ENCODE data around the gene FAM98C. TPM values are rescaled to one million over a fixed set of nuclear protein-coding genes. Genes with fewer than 3 reads are reported as not detected.
"Not testable (repeated sequence)": the region's sequence is repeated elsewhere in the genome, so short reads cannot be mapped to it uniquely, and the experiment has no call there.

Gene FAM98C
- total and polyA plus RNA-seq, 2 experiments from 2014 or later: 13.8 to 27.3 TPM

- Histone ChIP-seq H4K20me1 (ENCODE audit: insufficient read depth) (no peaks in the 10 kb centered on the region), H3K9me3 (ENCODE audit: low read depth) (no peaks in the 10 kb centered on the region), H3K36me3 (ENCODE audit: low read depth) (no peaks in the 10 kb centered on the region), H3K4me3 (no peak overlapping the region), H3K27ac (no peak overlapping the region), H3K4me1 (ENCODE audit: insufficient read depth) (no peaks in the 10 kb centered on the region), H2AFZ (no peak overlapping the region), H3F3A (ENCODE audit: insufficient read depth) (0 out of 2 replicates have a peak, but pooled peaks cover 4% of the 10 kb centered on the region), H3K79me2 (ENCODE audit: insufficient read depth) (no peaks in the 10 kb centered on the region), H3K4me2 (ENCODE audit: unreplicated experiment) (no peak overlapping the region), H3K9ac (no peak overlapping the region), H3K9me2 (ENCODE audit: insufficient read depth) (no peaks in the 10 kb centered on the region), H3K27me3 (replicated peaks; ENCODE audit: insufficient read depth) (no peaks in the 10 kb centered on the region)
- 78 to 87% methylated on average over 11 to 13 of the region's 13 CpGs for WGBS, 2 experiments (ENCODE audit: low coverage in 1 of 2, low lambda C conversion rate in 2 of 2, missing lambda C conversion rate in 2 of 2)
- in situ Hi-C loops (cut with MboI): loop anchor here (10.0 kb wide), 1 partner anchor 224 kb away; no protein-coding TSS in a partner anchor
- TF ChIP-seq EZH2phosphoT487 (IDR thresholded peaks at IDR 0.05; ENCODE audit: insufficient read depth, low read depth) (no peak), EZH2 (IDR thresholded peaks at IDR 0.05; ENCODE audit: insufficient read depth, poor library complexity, severe bottlenecking) (no peak)
- DNase-seq: no peak
Measured at GRCh38 chr19:38411041-38411712, 8.3 kb downstream of the FAM98C start.

GRCh38 chr19:38411898-38412297 lies 9.0 kb downstream of the FAM98C start:
- DNase-seq; H3K79me2 ChIP-seq (ENCODE audit: insufficient read depth); H3K9ac ChIP-seq; H3K36me3 ChIP-seq (ENCODE audit: low read depth); H3K9me2 ChIP-seq (ENCODE audit: insufficient read depth); H3F3A ChIP-seq (ENCODE audit: insufficient read depth); H3K27ac ChIP-seq; H2AFZ ChIP-seq; H3K4me1 ChIP-seq (ENCODE audit: insufficient read depth); H3K9me3 ChIP-seq (ENCODE audit: low read depth); H3K27me3 ChIP-seq (replicated peaks; ENCODE audit: insufficient read depth); H3K4me3 ChIP-seq; H3K4me2 ChIP-seq (ENCODE audit: unreplicated experiment); H4K20me1 ChIP-seq (ENCODE audit: insufficient read depth): not testable (repeated sequence)
- in situ Hi-C loops (cut with MboI): loop anchor here (10.0 kb wide), 1 partner anchor 223 kb away; no protein-coding TSS in a partner anchor
- 79 to 88% methylated on average over 5 of the region's 5 CpGs for WGBS, 2 experiments (ENCODE audit: low coverage in 1 of 2, low lambda C conversion rate in 2 of 2, missing lambda C conversion rate in 2 of 2)

- Histone ChIP-seq H3K27ac (no peak overlapping the region), H3K4me1 (ENCODE audit: insufficient read depth) (no peaks in the 10 kb centered on the region), H3K27me3 (replicated peaks; ENCODE audit: insufficient read depth) (0 out of 2 replicates have a peak, but pooled peaks cover 4% of the 10 kb centered on the region), H2AFZ (no peak overlapping the region), H3K9me2 (ENCODE audit: insufficient read depth) (no peaks in the 10 kb centered on the region), H3K9me3 (ENCODE audit: low read depth) (no peaks in the 10 kb centered on the region), H3K4me3 (no peak overlapping the region), H4K20me1 (ENCODE audit: insufficient read depth) (no peaks in the 10 kb centered on the region), H3K9ac (no peak overlapping the region), H3K4me2 (ENCODE audit: unreplicated experiment) (no peak overlapping the region), H3K79me2 (ENCODE audit: insufficient read depth) (no peaks in the 10 kb centered on the region), H3F3A (ENCODE audit: insufficient read depth) (0 out of 2 replicates have a peak, but pooled peaks cover 4% of the 10 kb centered on the region), H3K36me3 (ENCODE audit: low read depth) (no peaks in the 10 kb centered on the region)
- in situ Hi-C loops (cut with MboI): loop anchor here (10.0 kb wide), 1 partner anchor 222 kb away; no protein-coding TSS in a partner anchor
- no peak for TF ChIP-seq EZH2phosphoT487 (IDR thresholded peaks at IDR 0.05; ENCODE audit: insufficient read depth, low read depth)
- no peak for TF ChIP-seq EZH2 (IDR thresholded peaks at IDR 0.05; ENCODE audit: insufficient read depth, poor library complexity, severe bottlenecking)
- 68 to 73% methylated on average over 8 of the region's 8 CpGs for WGBS, 2 experiments (ENCODE audit: low coverage in 1 of 2, low lambda C conversion rate in 2 of 2, missing lambda C conversion rate in 2 of 2)
- no peak for DNase-seq
Measured at GRCh38 chr19:38412491-38412890, 9.6 kb downstream of the FAM98C start.

- TF ChIP-seq EZH2phosphoT487 (IDR thresholded peaks at IDR 0.05; ENCODE audit: insufficient read depth, low read depth) (no peak), EZH2 (IDR thresholded peaks at IDR 0.05; ENCODE audit: insufficient read depth, poor library complexity, severe bottlenecking) (no peak)
- Histone ChIP-seq H3K4me2 (ENCODE audit: unreplicated experiment) (no peak overlapping the region), H3F3A (ENCODE audit: insufficient read depth) (0 out of 2 replicates have a peak, but pooled peaks cover 4% of the 10 kb centered on the region), H3K79me2 (ENCODE audit: insufficient read depth) (no peaks in the 10 kb centered on the region), H3K9me2 (ENCODE audit: insufficient read depth) (no peaks in the 10 kb centered on the region), H3K9me3 (ENCODE audit: low read depth) (no peaks in the 10 kb centered on the region), H3K27me3 (replicated peaks; ENCODE audit: insufficient read depth) (0 out of 2 replicates have a peak, but pooled peaks cover 4% of the 10 kb centered on the region), H3K4me1 (ENCODE audit: insufficient read depth) (no peaks in the 10 kb centered on the region), H3K4me3 (no peak overlapping the region), H2AFZ (no peak overlapping the region), H3K9ac (no peak overlapping the region), H3K27ac (no peak overlapping the region), H4K20me1 (ENCODE audit: insufficient read depth) (no peaks in the 10 kb centered on the region), H3K36me3 (ENCODE audit: low read depth) (no peaks in the 10 kb centered on the region)
- no peak for DNase-seq
- in situ Hi-C loops (cut with MboI): loop anchor here (10.0 kb wide), 1 partner anchor 222 kb away; no protein-coding TSS in a partner anchor
- 46 to 56% methylated on average over 11 of the region's 11 CpGs for WGBS, 2 experiments (ENCODE audit: low coverage in 1 of 2, low lambda C conversion rate in 2 of 2, missing lambda C conversion rate in 2 of 2)
Measured at GRCh38 chr19:38412961-38413360, 10.1 kb downstream of the FAM98C start.

All from GM23248 (cell line).